H1 (cell line): ENCODE data around the gene CAMK1. TPM values are rescaled to one million over a fixed set of nuclear protein-coding genes. Genes with fewer than 3 reads are reported as not detected.

Experiments used
- CTCF ChIA-PET: fragments of 300-600 bp; sonication (Branson Sonifier 250); formaldehyde crosslinking; loops from one replicate; lab custom pipeline; 2021; ENCODE audit not compliant: partially characterized antibody; lab: Charles Lee
- POLR2A ChIA-PET: fragments of 300-600 bp; sonication (Branson Sonifier 250); formaldehyde crosslinking; loops from one replicate; lab custom pipeline; 2021; ENCODE audit warnings: inconsistent platforms; ENCODE audit not compliant: partially characterized antibody; lab: Charles Lee
- DNase-seq, 2 experiments: peaks; one replicate each; pipeline versions ENCODE4 v3.0.0 to v3.0.0-alpha.2; 2010 to 2022; ENCODE audit warnings: low spot score in 2 of 2, low read depth in 1 of 2, mixed read lengths in 1 of 2
- FAIRE-seq: peaks from 2 replicates; lab custom pipeline; 2011; peaks lifted over from hg19 to GRCh38; lab: Jason Lieb, UNC
- H2AFZ ChIP-seq: 2 replicates; pipeline ENCODE4 v1.8.1; 2012; ENCODE audit warnings: low read length, inconsistent platforms
- H2AK5ac ChIP-seq: 2 replicates; pipeline ENCODE4 v1.6.1; 2013; ENCODE audit warnings: low read depth, low read length
- H2BK120ac ChIP-seq: replicated peaks from 2 replicates; pipeline ENCODE3; 2013; ENCODE audit warnings: low read depth, low read length, inconsistent platforms
- H2BK12ac ChIP-seq: 2 replicates; pipeline ENCODE4 v1.6.1; 2013; ENCODE audit warnings: low read depth, low read length
- H2BK15ac ChIP-seq: 2 replicates; pipeline ENCODE4 v1.6.1; 2013; ENCODE audit warnings: low read length
- H2BK20ac ChIP-seq: 2 replicates; pipeline ENCODE4 v1.6.1; 2013; ENCODE audit warnings: low read length
- H2BK5ac ChIP-seq: 2 replicates; pipeline ENCODE4 v1.6.1; 2013; ENCODE audit warnings: low read depth, low read length
- H3K14ac ChIP-seq: 2 replicates; pipeline ENCODE4 v1.6.1; 2013; ENCODE audit warnings: inconsistent platforms; ENCODE audit not compliant: insufficient read length
- H3K18ac ChIP-seq: 2 replicates; pipeline ENCODE4 v1.6.1; 2013; ENCODE audit warnings: low read length; ENCODE audit errors: extremely low read depth
- H3K23ac ChIP-seq: 2 replicates; pipeline ENCODE4 v1.6.1; 2013; ENCODE audit warnings: inconsistent platforms; ENCODE audit not compliant: insufficient read length
- H3K23me2 ChIP-seq: 2 replicates; pipeline ENCODE4 v1.6.1; 2013; ENCODE audit warnings: low read depth, low read length
- H3K27ac ChIP-seq: 2 replicates; pipeline ENCODE4 v1.6.1; 2011; ENCODE audit warnings: low read depth, low read length, inconsistent platforms
- H3K27me3 ChIP-seq, 4 experiments: replicated peaks in 1 of 4; 1 replicate in 1 of 4; 2 replicates in 3 of 4; pipeline versions ENCODE4 v1.6.1 to v1.8.1; 2011 to 2013; ENCODE audit warnings: low read length in 3 of 4, mild to moderate bottlenecking in 3 of 4, inconsistent platforms in 2 of 4, mixed read lengths in 2 of 4, moderate library complexity in 1 of 4; ENCODE audit not compliant: control insufficient read depth in 3 of 4, insufficient read depth in 3 of 4; ENCODE audit errors: extremely low read depth in 1 of 4
- H3K36me3 ChIP-seq, 4 experiments: 2 replicates each; pipeline versions ENCODE4 v1.6.1 to v1.8.1; 2011 to 2013; ENCODE audit warnings: mild to moderate bottlenecking in 4 of 4, low read length in 3 of 4, moderate library complexity in 2 of 4, control low read depth in 1 of 4, inconsistent platforms in 1 of 4; ENCODE audit not compliant: insufficient read depth in 4 of 4, control insufficient read depth in 2 of 4
- H3K4ac ChIP-seq: replicated peaks from 2 replicates; pipeline ENCODE3; 2013; ENCODE audit warnings: low read length, low read depth, mixed read lengths, inconsistent platforms; ENCODE audit not compliant: insufficient read length
- H3K4me1 ChIP-seq, 4 experiments: replicated peaks in 1 of 4; 1 replicate in 1 of 4; 2 replicates in 3 of 4; pipeline versions ENCODE4 v1.6.1 to v1.8.1; 2011 to 2013; ENCODE audit warnings: low read length in 3 of 4, inconsistent platforms in 2 of 4, mixed read lengths in 1 of 4; ENCODE audit not compliant: insufficient read depth in 4 of 4, control insufficient read depth in 3 of 4
- H3K4me2 ChIP-seq, 2 experiments: 2 replicates each; pipeline versions ENCODE4 v1.6.1 to v1.8.1; 2011 to 2013; ENCODE audit warnings: low read depth in 2 of 2, low read length in 2 of 2, control low read depth in 1 of 2, inconsistent platforms in 1 of 2, mild to moderate bottlenecking in 1 of 2; ENCODE audit not compliant: insufficient read depth in 1 of 2
- H3K4me3 ChIP-seq, 4 experiments: fragments of 200-600, 300-600 bp in 1 of 4; sonication (generic), shearing (Covaris generic), sonication (Bioruptor Twin) in 1 of 4; 2 replicates each; pipeline versions ENCODE4 v1.5.1 to v1.8.1; 2011 to 2016; ENCODE audit warnings: low read length in 4 of 4, low read depth in 3 of 4, control low read depth in 2 of 4, inconsistent platforms in 2 of 4, mild to moderate bottlenecking in 2 of 4, mixed read lengths in 1 of 4, moderate library complexity in 1 of 4; ENCODE audit not compliant: insufficient read depth in 2 of 4; ENCODE audit errors: extremely low read depth in 1 of 4
- H3K56ac ChIP-seq: replicated peaks from 2 replicates; pipeline ENCODE3; 2013; ENCODE audit warnings: low read depth, mild to moderate bottlenecking, mixed read lengths, low read length, inconsistent platforms; ENCODE audit not compliant: insufficient read length
- H3K79me1 ChIP-seq: 2 replicates; pipeline ENCODE4 v1.6.1; 2013; ENCODE audit warnings: low read depth, low read length, control low read depth
- H3K79me2 ChIP-seq, 2 experiments: 2 replicates each; pipeline versions ENCODE4 v1.6.1 to v1.8.1; 2012 to 2013; ENCODE audit warnings: low read length in 2 of 2, mild to moderate bottlenecking in 2 of 2, inconsistent platforms in 1 of 2; ENCODE audit not compliant: insufficient read depth in 2 of 2, control insufficient read depth in 1 of 2
- H3K9ac ChIP-seq, 4 experiments: replicated peaks in 1 of 4; 1 replicate in 1 of 4; 2 replicates in 3 of 4; pipeline versions ENCODE4 v1.6.1 to v1.8.1; 2011 to 2013; ENCODE audit warnings: low read depth in 3 of 4, low read length in 3 of 4, control low read depth in 2 of 4, mild to moderate bottlenecking in 2 of 4, moderate library complexity in 2 of 4, inconsistent platforms in 1 of 4; ENCODE audit errors: extremely low read depth in 1 of 4
- H3K9me3 ChIP-seq, 2 experiments: 2 replicates each; pipeline versions ENCODE4 v1.6.1 to v1.8.1; 2012 to 2013; ENCODE audit warnings: mild to moderate bottlenecking in 2 of 2, moderate library complexity in 2 of 2, control low read depth in 1 of 2, inconsistent platforms in 1 of 2, low read depth in 1 of 2, low read length in 1 of 2, mixed read lengths in 1 of 2; ENCODE audit not compliant: insufficient read depth in 2 of 2
- H4K20me1 ChIP-seq, 2 experiments: replicated peaks in 1 of 2; 2 replicates each; pipeline versions ENCODE3 to v1.8.1; 2011 to 2013; ENCODE audit warnings: inconsistent platforms in 2 of 2, low read length in 2 of 2, mild to moderate bottlenecking in 1 of 2; ENCODE audit not compliant: insufficient read depth in 2 of 2, control insufficient read depth in 1 of 2
- H4K5ac ChIP-seq: 2 replicates; pipeline ENCODE4 v1.6.1; 2013; ENCODE audit warnings: low read length, low read depth, mixed read lengths, inconsistent platforms; ENCODE audit not compliant: insufficient read length
- H4K8ac ChIP-seq: 2 replicates; pipeline ENCODE4 v1.8.0; 2013; ENCODE audit warnings: mild to moderate bottlenecking, moderate library complexity, low read length, inconsistent platforms; ENCODE audit not compliant: insufficient read depth; ENCODE audit errors: extremely low read depth
- H4K91ac ChIP-seq: replicated peaks from 2 replicates; pipeline ENCODE3; 2013; ENCODE audit warnings: low read length, mixed read lengths, inconsistent platforms; ENCODE audit not compliant: insufficient read length
- BACH1 ChIP-seq: IDR thresholded peaks from 2 replicates; pipeline ENCODE4 v1.6.1; 2012; ENCODE audit warnings: low read length, improper control_type of control experiment
- CBX5 ChIP-seq: fragments of 300-800, 300-1000 bp; sonication (generic); IDR thresholded peaks from 2 replicates; pipeline ENCODE4 v1.7.1; 2016; ENCODE audit warnings: antibody characterized with exemption, low read length, low read depth
- CTCF ChIP-seq, 3 experiments: IDR thresholded peaks; 1 replicate in 2 of 3; 2 replicates in 1 of 3; pipeline versions ENCODE4 v1.5.1 to v1.6.1; 2011; ENCODE audit warnings: low read length in 3 of 3, mild to moderate bottlenecking in 3 of 3, inconsistent platforms in 2 of 3, low read depth in 1 of 3, moderate library complexity in 1 of 3; ENCODE audit not compliant: insufficient read depth in 1 of 3; ENCODE audit errors: control extremely low read depth in 1 of 3
- POLR2A ChIP-seq, 2 experiments: IDR thresholded peaks; 1 replicate in 1 of 2; 2 replicates in 1 of 2; pipeline ENCODE4 v1.6.1; 2011; ENCODE audit warnings: low read depth in 2 of 2, low read length in 2 of 2, mild to moderate bottlenecking in 2 of 2; ENCODE audit errors: control extremely low read depth in 1 of 2
- RAD21 ChIP-seq, 2 experiments: IDR thresholded peaks in 1 of 2; conservative IDR thresholded peaks in 1 of 2; 2 replicates each; pipeline ENCODE4 v1.6.1; 2011; ENCODE audit warnings: low read depth in 2 of 2, low read length in 2 of 2, improper control_type of control experiment in 1 of 2, inconsistent platforms in 1 of 2, mild to moderate bottlenecking in 1 of 2, moderate library complexity in 1 of 2
- YY1 ChIP-seq: IDR thresholded peaks from 2 replicates; pipeline ENCODE4 v1.6.1; 2011; ENCODE audit warnings: low read depth, mild to moderate bottlenecking, low read length
- WGBS, 2 experiments: shearing (Covaris generic) in 1 of 2; methylation state at CpG; one replicate each; pipeline versions ENCODE4 v1.1.6 to v1.1.7; 2013 to 2015; ENCODE audit warnings: low lambda C conversion rate in 2 of 2, mixed read lengths in 2 of 2, inconsistent platforms in 1 of 2, low coverage in 1 of 2, missing lambda C conversion rate in 1 of 2; ENCODE audit not compliant: insufficient replicate concordance in 2 of 2, insufficient coverage in 1 of 2, insufficient read length in 1 of 2; ENCODE audit errors: extremely low coverage in 1 of 2, missing lambda C conversion rate in 1 of 2; 5-methylcytosine and 5-hydroxymethylcytosine counted together
- polyA plus RNA-seq, 7 experiments: library from polyadenylated mRNA; depleted of rRNA in 3 of 7; stranded (reverse) in 5 of 7; unstranded in 2 of 7; fragments of >200 nt in 5 of 7; fragments of 200-250 nt in 2 of 7; gene quantifications; 1 replicate in 5 of 7; 2 replicates in 1 of 7; 4 replicates in 1 of 7; pipeline versions ENCODE4 v1.2.1 to v1.2.3, GENCODE V29; 2011 to 2013; ENCODE audit warnings: missing spikeins in 2 of 7, mixed read lengths in 2 of 7
- total RNA-seq: library from RNA; stranded (reverse); fragmentation: NEBNext Ultra II Directional; extraction: Animal tissue kit (Norgen Biotek cat#: 25700); gene quantifications from 2 replicates; pipeline ENCODE4 v1.2.1, GENCODE V29; 2021

CAMK1 gene
- total and polyA plus RNA-seq, 2 of the 8 experiments (the other 6 are each of a cell fraction or from before 2014, with no cell fraction given) = 4.9 to 5.1 TPM

DNA sequence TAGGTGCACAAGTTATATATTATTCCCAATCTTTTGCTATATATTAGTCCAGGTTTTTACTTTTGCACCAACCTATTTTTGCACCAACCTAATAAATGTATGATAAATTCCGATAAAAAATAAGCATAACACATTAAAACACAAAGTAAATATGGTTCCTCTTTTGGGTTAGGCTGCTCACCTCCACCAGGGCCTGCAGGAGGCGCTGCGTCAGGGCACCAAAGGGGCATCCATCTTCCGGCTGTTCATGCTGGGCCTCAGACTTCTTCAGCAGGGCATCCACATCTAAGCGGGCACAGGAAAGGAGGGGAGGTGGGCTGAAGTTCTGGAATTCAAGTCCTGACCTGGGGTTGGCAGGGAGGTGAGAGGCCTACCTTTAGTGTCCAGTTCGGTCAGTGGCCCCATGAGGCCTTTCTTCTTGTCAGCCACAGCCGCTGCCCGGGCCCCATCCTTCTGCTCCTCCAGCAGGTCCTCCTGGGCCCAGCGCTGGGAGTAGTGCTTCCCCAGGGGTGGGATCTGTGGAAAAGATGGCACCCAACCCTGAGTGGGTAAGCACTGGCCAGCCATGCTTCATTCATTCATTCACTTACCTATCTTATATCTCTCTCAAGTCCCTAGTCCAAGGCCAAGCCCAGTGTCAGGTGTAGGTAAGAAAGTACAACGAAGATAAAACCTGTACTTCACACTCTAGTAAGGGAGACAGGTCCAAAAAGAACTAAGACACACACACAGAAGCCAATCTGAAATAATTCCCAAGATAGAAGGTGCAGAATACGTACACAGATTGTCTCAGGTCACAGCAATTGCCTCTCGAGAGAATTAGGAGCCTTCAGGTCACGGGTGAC lies 17.3 kb upstream of the CAMK1 start:
- Histone ChIP-seq H4K20me1 (peaks cover 0 to 1% of the 10 kb centered on the region in 2 experiments), H2BK20ac (no peak overlapping the region), H2BK15ac (no peak overlapping the region), H3K9ac (no peak overlapping the region), H3K9me3 (no peaks in the 10 kb centered on the region), H3K4ac (no peak overlapping the region), H3K4me1 (peaks cover 0 to 6% (median 0%) of the 10 kb centered on the region in 4 experiments; a peak in 2 of 7 replicates), H3K23me2 (0 out of 2 replicates have a peak, but pooled peaks cover 3% of the 10 kb centered on the region), H2AFZ (no peak overlapping the region), H3K4me3 (no peak overlapping the region), H3K36me3 (peaks cover 6 to 60% (median 31%) of the 10 kb centered on the region in 4 experiments), H3K27me3 (no peaks in the 10 kb centered on the region), H2BK120ac (no peak overlapping the region), H4K8ac (no peak overlapping the region), H3K4me2 (no peak overlapping the region), H4K5ac (no peak overlapping the region), H3K14ac (no peak overlapping the region), H3K27ac (no peak overlapping the region), H3K79me2 (peaks cover 0 to 5% of the 10 kb centered on the region in 2 experiments; a peak in 2 of 4 replicates), H3K18ac (no peak overlapping the region), H4K91ac (no peak overlapping the region), H3K56ac (no peak overlapping the region), H3K79me1 (peaks cover 5% of the 10 kb centered on the region), H2AK5ac (no peak overlapping the region), H3K23ac (no peak overlapping the region), H2BK5ac (no peak overlapping the region), H2BK12ac (no peak overlapping the region)
- FAIRE-seq (no peak), DNase-seq (peak in 1 of 2 experiments; percentile 55)
- WGBS, 2 experiments = 85% methylated on average over 13 of the region's 13 CpGs; no CpG with 5 or more reads in 1 of the 2 experiments
- CTCF ChIA-PET = interaction anchor here (0.9 to 1.8 kb wide), 6 partner anchors 11 to 40 kb away, joined by 3 to 9 read pairs (median 3); no protein-coding TSS in a partner anchor
- TF ChIP-seq YY1 = peak; percentile 80
- no peak for TF ChIP-seq CBX5
- TF ChIP-seq BACH1 = no peak
- TF ChIP-seq RAD21 (IDR thresholded peaks at IDR 0.05 in 1 of 2, conservative IDR thresholded peaks at IDR 0.05 in 1 of 2; ENCODE audit: low read depth in 2 of 2, low read length in 2 of 2) = peak in 1 of 2 experiments; percentile 31; a peak in 1 of 4 replicates
- 0 out of 3 replicates have a peak, but pooled peaks of 1 of the 2 experiments have one; percentile 44 for TF ChIP-seq POLR2A (IDR thresholded peaks at IDR 0.05; ENCODE audit: control extremely low read depth in 1 of 2, low read depth in 2 of 2, low read length in 2 of 2)
- peak; percentile 60 to 82 (median 71) for TF ChIP-seq CTCF (IDR thresholded peaks at IDR 0.05; ENCODE audit: control extremely low read depth in 1 of 3, insufficient read depth in 1 of 3, low read depth in 1 of 3, low read length in 3 of 3)
- POLR2A ChIA-PET = interaction anchor here (1.3 to 2.3 kb wide), 2 partner anchors 11 to 28 kb away, joined by 3 to 10 read pairs; no protein-coding TSS in a partner anchor
